Motor neuron (in vitro differentiated cells): Measurements from ENCODE around the gene MLLT10. TPM values are rescaled to one million over a fixed set of nuclear protein-coding genes. Genes with fewer than 3 reads are reported as not detected.
A peak's percentile ranks its signal among the peaks of the same experiment; 100 is the strongest.

Source experiments
- ATAC-seq, 8 experiments: fragments of 200-7000 bp; cut with Tn5 transposase; replicated peaks in 6 of 8; 2 replicates each; pipeline ENCODE4 v1.8.0; 2021; ENCODE audit warnings: mild to moderate bottlenecking in 8 of 8, moderate library complexity in 8 of 8
- H3K27ac ChIP-seq, 2 donors: fragments of 250-450 bp; sonication (Bioruptor Pico); 2 replicates each; pipeline ENCODE4 v1.9.0; 2021; ENCODE audit warnings: antibody characterized with exemption in 2 of 2, mild to moderate bottlenecking in 2 of 2, moderate library complexity in 1 of 2
- H3K4me1 ChIP-seq, 2 donors: fragments of 250-450 bp; sonication (Bioruptor Pico); replicated peaks in 1 of 2; 2 replicates each; pipeline ENCODE4 v1.6.1; 2021; ENCODE audit warnings: antibody characterized with exemption in 2 of 2, mild to moderate bottlenecking in 2 of 2, moderate library complexity in 1 of 2
- H3K4me3 ChIP-seq, 5 donors: fragments of 250-450 bp; sonication (Bioruptor Pico); 2 replicates each; pipeline ENCODE4 v1.9.0; 2021; ENCODE audit warnings: antibody characterized with exemption in 5 of 5, mild to moderate bottlenecking in 5 of 5, moderate library complexity in 4 of 5
- WGBS, 10 experiments: fragments of 450-650 bp; shearing (Covaris generic); methylation state at CpG; one replicate each; pipeline ENCODE4 v1.0.0; 2022; 5-methylcytosine and 5-hydroxymethylcytosine counted together
- in situ Hi-C, 9 experiments: fragments of 400-800 bp; cut with MboI; loops; one replicate each; pipeline ENCODE4 v1.15.0; 2021; ENCODE audit warnings: low sequenced_read_pairs in 9 of 9, low pct_unique_long_range_greater_than_20kb in 2 of 9; ENCODE audit not compliant: unreplicated experiment in 9 of 9
- total RNA-seq, 8 experiments: library from RNA; unstranded; fragments of 300-600 nt; gene quantifications; 2 replicates each; pipeline versions ENCODE4 v1.2.3 to v1.2.4, GENCODE V29; 2022

MLLT10 gene
- total RNA-seq, 8 experiments from 2014 or later: 19.0 to 59.6 (median 34.1) TPM

DNA sequence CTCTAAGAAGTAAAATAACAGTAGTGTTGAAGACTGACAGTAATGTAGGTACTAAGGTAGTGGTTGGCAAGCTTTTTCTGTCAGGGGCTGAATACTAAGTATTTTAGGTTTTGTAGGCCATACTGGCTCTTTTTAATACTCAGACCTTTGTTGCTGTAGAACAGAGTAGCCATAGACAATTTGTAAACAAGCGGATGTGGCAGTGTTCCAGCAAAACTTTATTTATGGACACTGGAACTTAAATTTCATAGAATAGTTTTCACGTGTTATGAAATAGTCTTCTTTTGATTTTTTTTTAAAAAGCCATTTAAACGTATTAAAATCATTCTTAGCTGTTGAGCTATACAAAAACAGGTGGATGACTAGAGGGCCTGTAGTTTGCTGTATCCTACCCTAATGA lies 121.2 kb downstream of the MLLT10 start:
- no peak for ATAC-seq
- Histone ChIP-seq H3K27ac (no peak overlapping the region), H3K4me1 (no peaks in the 10 kb centered on the region), H3K4me3 (no peak overlapping the region)
- in situ Hi-C loops: no loop called here
- 49 to 100% (median 95%) methylated on average over 1 to 3 of the region's 3 CpGs for WGBS, 10 experiments

DNA sequence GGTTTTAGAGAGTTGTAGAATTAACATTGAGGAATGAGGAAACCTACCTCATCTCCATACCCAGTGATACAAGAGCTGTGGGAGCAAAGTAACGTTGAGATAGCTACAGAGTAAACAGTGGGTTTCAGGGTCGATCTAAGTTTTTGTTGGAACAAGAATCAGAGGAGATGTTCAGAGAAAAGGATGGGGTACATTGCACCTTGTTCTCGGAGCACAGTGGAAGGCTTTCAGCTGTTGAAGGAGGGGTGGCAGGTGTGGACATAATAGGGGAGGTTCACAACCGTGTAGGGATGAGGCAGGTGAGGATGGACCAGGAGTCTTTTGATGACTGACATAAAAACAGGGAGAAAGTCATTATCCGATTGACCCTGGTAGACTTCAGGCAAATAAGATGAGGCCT lies 121.7 kb downstream of the MLLT10 start:
- Histone ChIP-seq H3K4me3 (no peak overlapping the region), H3K27ac (no peak overlapping the region), H3K4me1 (no peaks in the 10 kb centered on the region)
- ATAC-seq: no peak
- 60 to 100% (median 91%) methylated on average over 1 to 5 of the region's 5 CpGs; no CpG with 5 or more reads in 4 of the 10 experiments for WGBS, 10 experiments
- in situ Hi-C loops: no loop called here

DNA sequence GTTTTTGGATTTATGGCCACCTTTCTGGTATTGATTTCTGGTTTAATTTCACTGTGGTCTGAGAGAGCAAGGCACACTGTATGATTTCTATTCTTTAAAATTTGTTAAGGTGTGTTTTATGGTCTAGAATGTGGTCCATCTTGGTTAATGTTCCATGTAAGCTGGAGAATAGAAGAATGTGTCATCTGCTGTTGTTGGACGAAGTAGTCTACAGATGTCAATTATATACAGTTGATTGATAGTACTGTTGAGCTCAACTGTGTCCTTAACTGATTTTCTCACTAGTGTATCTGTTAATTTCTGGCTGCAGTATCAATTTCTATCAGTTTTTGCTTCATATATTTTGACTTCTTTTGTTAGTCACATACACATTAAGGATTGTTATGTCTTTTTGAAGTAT lies 127.1 kb downstream of the MLLT10 start:
- ATAC-seq: no peak
- H3K27ac ChIP-seq: no peak overlapping the region
- WGBS, 10 experiments: 33 to 100% (median 88%) methylated on average over 1 of the region's 1 CpG; no CpG with 5 or more reads in 1 of the 10 experiments
- H3K4me3 ChIP-seq: no peak overlapping the region
- in situ Hi-C loops: no loop called here
- H3K4me1 ChIP-seq: peaks cover 0 to 6% of the 10 kb centered on the region in 2 donors

DNA sequence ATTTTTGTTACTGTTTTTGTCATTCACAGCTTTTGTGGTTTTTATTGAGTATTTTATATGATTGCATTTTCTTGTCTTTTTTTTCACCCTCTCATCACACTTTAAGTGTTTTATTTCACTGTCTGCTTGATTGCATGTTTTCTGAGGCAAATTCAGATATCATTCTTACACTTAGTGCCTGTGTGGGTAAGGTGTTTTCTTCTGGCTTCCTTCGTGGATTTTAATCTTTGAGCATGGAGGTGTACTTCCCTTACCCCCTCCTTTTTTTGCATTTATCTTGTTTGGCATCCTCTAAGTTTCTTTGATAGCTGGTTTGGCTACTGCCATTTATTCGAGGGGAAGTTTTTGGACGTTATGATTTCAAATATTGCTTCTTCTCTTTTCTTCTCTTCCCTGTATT lies 127.9 kb downstream of the MLLT10 start:
- no peak for ATAC-seq
- in situ Hi-C loops: no loop called here
- peaks cover 0 to 6% of the 10 kb centered on the region in 2 donors for H3K4me1 ChIP-seq
- no peak overlapping the region for H3K27ac ChIP-seq
- H3K4me3 ChIP-seq: no peak overlapping the region
- WGBS, 10 experiments: 65 to 100% (median 88%) methylated on average over 1 to 3 of the region's 3 CpGs; no CpG with 5 or more reads in 1 of the 10 experiments

DNA sequence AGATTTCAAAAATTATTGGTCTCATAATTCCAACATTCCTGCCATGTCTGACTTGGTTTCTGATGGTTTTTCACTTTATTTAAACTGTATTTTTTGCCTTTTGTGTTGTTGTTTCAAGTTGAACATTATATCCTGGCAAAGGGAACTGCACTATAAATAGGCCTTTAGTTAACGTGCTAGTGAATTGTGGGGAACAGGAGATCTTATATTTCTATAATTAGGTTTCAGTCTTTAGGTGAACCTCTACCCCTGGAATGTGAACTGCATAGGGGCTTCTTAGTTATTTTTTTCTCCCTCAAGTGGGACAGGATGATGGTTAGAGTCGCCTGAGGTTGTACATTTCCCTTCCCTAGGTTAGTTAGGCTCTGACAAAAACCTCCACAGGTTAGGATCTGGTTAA lies 128.6 kb downstream of the MLLT10 start:
- peaks cover 0 to 6% of the 10 kb centered on the region in 2 donors for H3K4me1 ChIP-seq
- H3K27ac ChIP-seq: no peak overlapping the region
- ATAC-seq: no peak
- in situ Hi-C loops: no loop called here
- WGBS, 10 experiments: 29 to 100% (median 92%) methylated on average over 1 to 2 of the region's 2 CpGs; no CpG with 5 or more reads in 2 of the 10 experiments
- H3K4me3 ChIP-seq: no peak overlapping the region

DNA sequence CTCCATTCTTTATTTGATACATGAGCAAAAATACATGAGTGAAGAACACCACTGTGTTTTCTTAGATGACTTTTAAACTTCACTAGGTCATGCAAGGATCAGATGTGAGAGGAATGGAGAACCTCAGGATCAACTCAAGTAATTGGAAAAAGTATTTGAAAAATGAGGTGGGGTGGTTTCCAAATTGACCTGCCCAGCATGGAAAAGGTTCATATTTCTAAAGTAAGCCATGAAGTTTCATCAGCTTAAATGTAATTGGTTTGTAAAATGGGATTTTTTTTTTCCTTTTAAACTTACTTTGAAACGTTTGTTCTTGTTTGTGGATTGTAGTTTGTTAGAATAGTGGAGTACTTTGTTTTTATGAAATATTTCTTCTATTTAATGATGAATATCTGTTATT lies 134.8 kb downstream of the MLLT10 start:
- Histone ChIP-seq H3K27ac (no peak overlapping the region), H3K4me1 (no peaks in the 10 kb centered on the region), H3K4me3 (no peak overlapping the region)
- WGBS, 10 experiments: 0 to 100% (median 58%) methylated on average over 1 of the region's 1 CpG; no CpG with 5 or more reads in 2 of the 10 experiments
- no peak for ATAC-seq
- in situ Hi-C loops: no loop called here

DNA sequence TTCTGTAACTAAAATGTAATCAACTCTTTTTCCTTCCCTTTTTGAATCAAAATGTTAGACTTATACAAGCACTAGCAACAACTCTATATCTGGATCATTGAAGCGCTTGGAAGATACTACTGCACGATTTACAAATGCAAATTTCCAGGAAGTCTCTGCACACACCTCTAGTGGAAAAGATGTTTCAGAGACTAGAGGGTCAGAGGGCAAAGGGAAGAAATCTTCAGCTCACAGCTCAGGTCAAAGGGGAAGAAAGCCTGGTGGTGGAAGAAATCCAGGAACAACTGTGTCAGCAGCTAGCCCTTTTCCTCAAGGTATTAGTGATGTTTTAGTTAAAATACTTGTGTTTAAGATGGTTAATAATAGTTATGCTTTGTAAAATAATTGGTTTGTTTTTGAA lies 136.4 kb downstream of the MLLT10 start:
- Histone ChIP-seq H3K27ac (no peak overlapping the region), H3K4me1 (no peaks in the 10 kb centered on the region), H3K4me3 (no peak overlapping the region)
- 44 to 93% (median 65%) methylated on average over 2 of the region's 2 CpGs; no CpG with 5 or more reads in 4 of the 10 experiments for WGBS, 10 experiments
- no peak for ATAC-seq
- in situ Hi-C loops: no loop called here

DNA sequence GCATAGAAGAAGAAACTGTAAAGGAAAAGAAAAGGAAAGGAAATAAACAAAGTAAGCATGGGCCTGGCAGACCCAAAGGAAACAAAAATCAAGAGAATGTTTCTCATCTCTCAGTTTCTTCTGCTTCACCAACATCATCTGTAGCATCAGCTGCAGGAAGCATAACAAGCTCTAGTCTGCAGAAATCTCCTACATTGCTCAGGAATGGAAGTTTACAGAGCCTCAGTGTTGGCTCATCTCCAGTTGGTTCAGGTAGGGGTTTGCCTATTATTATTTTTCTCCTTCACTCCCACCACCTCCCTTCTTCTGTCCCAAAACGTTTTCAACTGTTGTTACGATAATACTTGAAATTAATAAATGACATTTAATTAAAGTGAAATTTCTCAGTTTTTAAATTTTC lies 139.6 kb downstream of the MLLT10 start:
- Histone ChIP-seq H3K27ac (no peak overlapping the region), H3K4me3 (no peak overlapping the region), H3K4me1 (no peaks in the 10 kb centered on the region)
- ATAC-seq: no peak
- 67 to 100% (median 85%) methylated on average over 2 of the region's 2 CpGs; no CpG with 5 or more reads in 2 of the 10 experiments for WGBS, 10 experiments
- in situ Hi-C loops: no loop called here

DNA sequence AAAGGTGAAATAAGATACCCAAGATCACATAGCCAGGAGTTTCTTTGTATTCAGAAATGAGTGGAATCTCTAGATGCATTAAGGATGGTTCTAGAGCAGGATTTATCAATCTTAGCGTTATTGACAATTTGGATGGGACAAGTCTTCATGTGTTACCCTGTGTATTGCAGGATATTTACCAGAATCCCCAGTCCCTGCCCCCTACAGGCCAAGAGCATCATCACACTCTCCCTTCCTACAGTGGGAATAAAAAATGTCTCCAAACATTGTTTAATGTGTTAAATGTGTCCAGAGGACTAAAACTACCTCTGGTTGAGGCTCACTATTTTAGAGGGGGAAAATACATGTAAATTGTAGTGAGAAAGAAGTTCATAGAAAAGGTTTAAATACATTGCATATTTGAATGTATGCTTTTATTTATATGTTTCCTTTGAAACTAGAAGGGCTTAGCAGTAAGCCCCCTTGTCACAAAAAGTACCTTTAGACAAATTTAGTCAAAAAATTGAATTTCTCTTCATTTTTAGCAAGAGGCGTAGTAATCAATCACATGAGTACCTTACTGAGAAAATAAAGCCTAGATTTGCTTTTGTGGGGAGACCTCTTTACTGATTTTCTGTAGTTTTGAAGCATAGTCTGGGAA lies 141.2 kb downstream of the MLLT10 start:
- no peak overlapping the region for H3K27ac ChIP-seq
- ATAC-seq: peak in 3 of 8 experiments; percentile 50 to 68 (median 67)
- H3K4me3 ChIP-seq: no peak overlapping the region
- no peaks in the 10 kb centered on the region for H3K4me1 ChIP-seq
- in situ Hi-C loops: no loop called here
- WGBS, 10 experiments: 60 to 100% (median 87%) methylated on average over 1 to 2 of the region's 2 CpGs; no CpG with 5 or more reads in 2 of the 10 experiments

DNA sequence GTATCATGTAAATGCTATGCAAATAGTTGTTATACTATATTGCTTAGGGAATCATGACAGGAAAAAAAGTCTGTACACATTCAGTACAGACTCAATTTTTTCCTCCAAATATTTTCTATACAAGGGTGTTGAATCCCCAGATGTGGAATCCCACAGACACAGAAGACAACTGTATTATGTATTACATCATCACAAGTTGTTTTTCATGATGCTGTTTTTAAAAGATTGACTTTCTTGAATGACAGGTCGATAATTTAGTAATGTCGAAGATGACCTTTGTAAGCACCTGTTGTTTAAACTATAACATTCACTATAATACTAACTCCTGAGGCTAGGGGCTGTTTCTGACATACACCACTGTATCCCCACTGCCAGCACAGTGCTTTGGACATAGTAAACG lies 143.5 kb downstream of the MLLT10 start:
- Histone ChIP-seq H3K4me1 (no peaks in the 10 kb centered on the region), H3K4me3 (no peak overlapping the region), H3K27ac (no peak overlapping the region)
- 83 to 100% (median 94%) methylated on average over 2 to 3 of the region's 3 CpGs; no CpG with 5 or more reads in 1 of the 10 experiments for WGBS, 10 experiments
- no peak for ATAC-seq
- in situ Hi-C loops: no loop called here

DNA sequence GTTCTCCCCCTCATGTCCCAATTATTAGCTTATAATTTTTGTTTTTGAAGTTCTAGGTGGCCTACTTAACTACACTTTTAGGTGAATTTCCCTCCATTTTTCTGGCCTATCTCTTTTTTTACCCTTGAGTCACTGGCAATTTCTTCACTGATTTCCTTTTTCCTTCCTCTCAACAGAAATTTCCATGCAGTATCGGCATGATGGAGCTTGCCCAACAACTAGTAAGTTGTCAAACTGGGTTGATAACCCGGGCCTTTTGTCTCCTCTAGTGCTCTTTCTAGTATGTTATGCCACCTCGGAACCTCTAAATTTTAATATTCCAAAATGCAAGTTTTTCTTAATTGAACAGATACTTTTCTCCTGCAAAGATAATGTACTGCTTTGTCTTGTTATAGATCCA lies 147.1 kb downstream of the MLLT10 start:
- no peaks in the 10 kb centered on the region for H3K4me1 ChIP-seq
- in situ Hi-C loops: no loop called here
- no peak overlapping the region for H3K27ac ChIP-seq
- H3K4me3 ChIP-seq: no peak overlapping the region
- ATAC-seq: no peak
- WGBS, 10 experiments: 81 to 100% (median 96%) methylated on average over 1 to 3 of the region's 3 CpGs

DNA sequence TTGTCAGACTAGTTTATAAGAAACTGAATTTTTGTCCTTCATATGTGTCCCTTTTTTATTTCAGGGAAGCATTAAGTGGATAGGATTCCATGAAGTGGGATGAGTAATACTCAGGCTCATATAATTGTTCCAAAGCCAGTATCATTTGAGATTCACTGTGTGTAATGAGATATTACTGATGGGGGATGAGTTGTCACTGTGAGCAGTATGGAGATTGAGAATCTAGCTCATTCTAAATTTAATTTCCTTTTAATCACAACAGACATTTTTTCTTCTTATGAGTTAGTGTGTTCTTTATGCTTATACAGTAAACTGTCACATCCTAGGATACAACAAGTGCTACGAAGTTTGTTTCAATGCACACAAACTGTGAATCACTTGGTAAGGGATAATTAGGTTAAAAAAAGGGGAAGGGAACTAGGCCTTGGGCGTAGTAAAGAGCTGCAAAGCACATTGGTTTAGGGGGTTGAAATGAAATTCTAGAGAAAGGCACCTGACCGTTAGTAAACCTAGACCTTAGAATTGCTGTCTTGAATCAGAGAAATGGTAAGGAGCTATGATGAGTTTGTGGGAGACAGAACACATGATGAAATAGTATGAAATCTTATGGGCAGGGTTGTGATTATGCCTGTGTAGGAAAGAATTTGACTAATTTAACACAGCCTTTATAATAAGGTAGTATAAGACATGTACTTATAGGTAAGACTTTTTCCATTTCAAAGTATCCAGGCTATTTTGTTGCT lies 153.4 kb downstream of the MLLT10 start:
- Histone ChIP-seq H3K4me3 (no peak overlapping the region), H3K27ac (peak overlapping the region in 1 of 2 donors; percentile 58), H3K4me1 (peaks cover 8 to 12% of the 10 kb centered on the region in 2 donors)
- WGBS, 10 experiments: 57 to 100% (median 88%) methylated on average over 1 to 3 of the region's 3 CpGs
- ATAC-seq: peak in 6 of 8 experiments; percentile 30 to 94 (median 74)
- in situ Hi-C loops: no loop called here

DNA sequence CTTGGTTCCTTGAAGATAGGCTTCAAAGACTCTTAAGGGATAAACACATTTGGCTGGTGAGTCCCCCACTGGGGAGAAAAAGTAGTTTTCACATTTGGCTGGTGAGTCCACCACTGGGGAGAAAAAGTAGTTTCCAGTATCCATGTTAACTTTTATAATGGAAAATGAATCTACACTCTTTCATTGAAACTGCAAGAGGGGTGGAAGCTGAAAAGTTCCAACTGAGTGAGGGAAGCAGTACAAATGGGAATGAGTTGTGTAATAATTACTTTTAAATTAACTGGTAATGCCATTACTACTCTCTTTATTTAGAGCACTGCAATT lies 153.9 kb downstream of the MLLT10 start:
- Histone ChIP-seq H3K4me3 (no peak overlapping the region), H3K4me1 (peaks cover 8 to 12% of the 10 kb centered on the region in 2 donors), H3K27ac (no peak overlapping the region)
- peak in 2 of 8 experiments; percentile 4 to 9 for ATAC-seq
- in situ Hi-C loops: no loop called here

DNA sequence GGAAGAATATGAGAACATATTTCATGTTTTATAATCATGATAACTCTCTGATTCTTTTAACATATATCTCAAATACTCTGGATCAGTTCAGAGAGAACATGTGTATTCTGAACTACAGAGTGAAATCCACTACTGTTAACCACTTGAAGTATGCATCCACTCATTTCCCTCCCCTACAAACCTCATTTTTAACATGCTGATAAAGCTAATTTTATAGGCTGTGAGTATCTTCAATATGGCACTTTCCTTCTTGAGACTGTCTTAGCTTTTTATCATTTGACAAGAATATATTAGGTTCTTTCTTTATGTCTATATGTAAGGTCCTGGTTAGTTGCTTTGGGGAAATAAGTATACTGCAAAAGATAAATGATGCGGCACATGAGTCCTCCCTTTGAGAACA lies 154.8 kb downstream of the MLLT10 start:
- Histone ChIP-seq H3K4me1 (peaks cover 11 to 12% of the 10 kb centered on the region in 2 donors), H3K27ac (no peak overlapping the region), H3K4me3 (no peak overlapping the region)
- no peak for ATAC-seq
- in situ Hi-C loops: no loop called here
- WGBS, 10 experiments: 92 to 100% (median 100%) methylated on average over 1 of the region's 1 CpG; no CpG with 5 or more reads in 4 of the 10 experiments
